ENCODE measurements around the gene MAJIN.
"Not testable (repeated sequence)": the region's sequence is repeated elsewhere in the genome, so short reads cannot be mapped to it uniquely, and the experiment has no call there.

Gene MAJIN

GRCh38 chr11:64990222-64990923 lies 18.5 kb upstream of the MAJIN start:
- no peak for DNase-seq

DNA sequence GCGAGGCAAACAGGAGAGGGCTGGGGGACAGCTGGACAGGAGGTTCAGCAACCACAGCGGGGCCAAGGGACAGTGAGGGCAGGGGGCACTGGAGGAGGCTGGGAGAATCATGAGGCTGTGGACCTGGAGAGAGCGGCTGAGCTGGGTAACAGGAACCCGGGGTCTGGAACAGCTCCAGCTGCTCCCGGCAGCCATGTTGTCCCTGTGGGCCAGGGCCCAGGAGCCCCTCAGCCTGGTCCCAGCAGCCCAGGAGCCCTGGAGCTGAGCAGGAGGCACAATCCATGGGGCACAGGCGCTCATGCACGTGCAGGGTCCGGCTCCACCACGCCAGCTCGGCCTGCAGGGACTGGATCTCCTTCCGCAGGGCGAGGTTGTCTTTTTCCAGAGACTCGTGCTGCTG lies 17.5 kb upstream of the MAJIN start:
- no peak for DNase-seq

DNA sequence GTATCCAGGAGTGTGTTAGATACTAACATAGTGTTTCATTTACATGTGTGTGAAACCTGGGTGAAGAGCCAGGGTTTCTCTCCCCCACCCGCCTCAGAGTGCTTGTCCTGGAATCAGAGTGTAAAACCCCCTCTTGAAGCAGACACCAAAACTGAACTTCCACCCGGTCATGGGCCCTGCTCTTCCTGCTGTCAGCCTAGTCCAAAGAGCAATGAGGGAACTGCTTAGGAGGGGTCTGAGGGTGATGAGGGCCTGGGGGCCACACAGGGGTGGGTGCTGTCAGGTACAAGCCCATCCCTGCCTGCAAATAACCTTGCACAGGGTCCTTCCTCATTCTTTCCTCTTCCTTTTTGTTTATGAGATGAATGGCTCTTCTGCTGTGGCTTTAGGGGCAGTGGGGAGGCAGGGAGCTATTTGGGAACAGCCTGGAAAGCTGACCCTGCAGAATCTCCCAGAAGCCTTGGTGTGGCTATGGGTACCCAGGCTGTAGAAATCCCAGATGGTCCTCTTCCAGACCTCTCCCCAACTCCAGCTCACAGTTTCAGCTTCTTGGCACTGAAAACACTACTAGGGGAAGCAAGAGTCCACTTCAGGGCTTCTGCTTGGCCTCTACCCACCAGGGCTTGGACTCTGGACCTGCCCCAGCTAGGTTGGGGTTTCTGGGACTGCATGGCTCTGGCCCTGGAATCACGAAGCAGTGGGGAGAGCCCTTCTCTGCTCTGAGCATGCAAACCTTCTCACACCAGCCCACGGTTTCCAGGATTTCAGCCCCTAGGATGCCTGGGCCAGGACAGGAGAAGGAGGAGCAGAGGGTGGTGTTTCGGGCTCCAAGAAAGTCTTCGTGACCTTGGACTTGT lies 16.3 kb upstream of the MAJIN start:
- no peak for DNase-seq

GRCh38 chr11:64983339-64983738 lies 11.4 kb upstream of the MAJIN start:
- not testable (repeated sequence) for DNase-seq

DNA sequence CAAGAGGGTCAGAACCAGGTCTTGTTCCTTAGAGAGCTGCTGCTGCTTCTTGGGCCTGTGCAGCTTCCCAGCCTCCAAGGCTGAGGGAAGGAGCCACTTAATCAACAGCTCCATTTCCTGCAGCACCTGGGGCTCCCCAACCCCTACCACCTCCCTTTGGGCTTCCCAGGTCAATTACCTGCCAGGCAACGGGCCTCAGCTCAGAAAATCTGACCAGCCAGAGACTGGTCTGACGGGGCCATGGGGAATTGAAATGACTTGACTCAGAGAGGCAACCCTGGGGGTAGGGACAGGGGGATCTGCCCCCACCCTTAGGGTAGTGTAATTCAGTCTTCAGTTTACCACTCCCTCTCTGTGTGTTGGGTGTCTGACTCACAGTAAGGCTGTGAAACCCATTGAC lies 4.7 kb upstream of the MAJIN start:
- no peak for DNase-seq

GRCh38 chr11:64974124-64974523 lies 2.2 kb upstream of the MAJIN start:
- DNase-seq: no peak

- DNase-seq: no peak
Measured at GRCh38 chr11:64970731-64971151, 1.2 kb downstream of the MAJIN start.

DNA sequence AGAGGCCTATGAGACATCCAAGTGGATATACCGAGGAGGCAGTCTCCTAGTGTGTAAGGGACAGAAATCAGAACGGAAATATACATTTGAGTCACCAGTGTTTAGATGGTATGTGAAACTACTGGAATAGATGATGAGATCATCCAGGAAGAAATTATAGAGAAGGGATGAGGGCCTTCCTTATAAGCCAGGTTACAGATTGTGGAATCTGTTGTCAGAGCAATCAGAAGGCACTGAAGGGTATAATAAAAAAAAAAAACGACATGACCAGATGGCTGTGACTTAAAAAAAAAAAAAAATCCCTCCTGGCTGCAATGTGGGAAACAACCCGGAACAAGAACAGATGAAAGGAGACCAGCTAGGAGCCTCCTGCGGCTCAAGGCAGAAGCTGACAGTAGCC lies 2.7 kb downstream of the MAJIN start:
- DNase-seq: no peak

GRCh38 chr11:64967375-64967774 lies 4.5 kb downstream of the MAJIN start:
- no peak for DNase-seq

DNA sequence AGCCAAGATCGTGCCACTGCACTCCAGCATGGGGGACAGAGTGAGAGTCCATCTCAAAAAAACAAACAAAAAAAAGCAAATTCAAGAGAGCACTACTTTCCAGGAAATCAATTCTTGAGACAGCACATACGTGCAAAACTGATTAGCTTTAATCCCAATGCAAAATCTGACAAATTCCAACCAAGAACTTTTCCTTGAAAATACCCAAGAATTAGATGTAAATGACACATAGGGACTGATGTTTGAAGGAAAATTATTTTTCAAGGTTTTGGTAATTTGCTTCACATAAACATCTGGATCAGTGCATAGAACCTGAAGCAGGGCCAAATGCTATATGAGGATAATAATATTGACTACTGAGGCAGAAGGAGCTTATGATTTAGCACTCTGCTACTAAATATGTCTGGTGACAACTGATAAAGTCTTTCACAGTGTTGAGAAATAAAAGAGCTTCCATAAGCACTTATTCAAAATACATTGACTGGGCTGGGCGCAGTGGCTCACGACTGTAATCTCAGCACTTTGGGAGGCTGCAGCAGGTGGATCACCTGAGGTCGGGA lies 8.8 kb downstream of the MAJIN start:
- no peak for DNase-seq

DNA sequence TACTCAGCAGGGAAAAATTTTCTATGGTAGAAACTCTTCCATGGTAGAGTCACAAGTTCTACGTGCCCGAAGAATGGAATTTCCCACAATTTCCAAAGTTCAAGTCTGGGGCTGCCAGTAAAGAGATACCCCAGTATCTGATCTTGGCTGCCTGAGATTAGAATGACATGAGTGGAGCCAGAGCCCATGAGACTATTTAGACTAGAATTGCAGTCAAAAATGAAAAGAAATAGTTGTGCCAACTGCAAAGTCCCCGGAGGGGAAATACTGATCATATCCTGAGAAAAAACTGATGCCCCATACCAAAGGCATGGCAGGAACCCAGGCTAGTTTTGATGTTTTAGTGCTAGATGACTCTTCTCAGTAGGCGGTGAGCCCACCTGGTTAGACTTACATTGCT lies 11.2 kb downstream of the MAJIN start:
- DNase-seq: no peak

DNA sequence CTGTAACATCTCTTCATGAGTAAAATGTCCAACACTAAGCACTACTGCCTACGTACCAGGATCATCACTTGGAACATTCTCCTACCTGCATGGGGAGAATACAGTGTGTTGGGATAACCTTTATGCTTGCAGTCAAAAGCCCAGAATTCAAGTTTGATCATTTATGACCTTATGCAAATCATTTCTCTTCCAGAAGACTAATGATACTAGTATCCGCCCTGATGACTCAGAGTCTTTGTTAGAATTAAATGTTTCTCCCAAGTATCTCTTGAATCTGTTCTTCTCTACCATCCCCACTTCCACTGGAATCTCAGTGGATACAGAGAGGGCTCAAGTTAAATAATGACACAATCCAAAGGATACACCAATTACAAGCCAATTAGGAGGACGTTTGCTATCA lies 12.4 kb downstream of the MAJIN start:
- no peak for DNase-seq

DNA sequence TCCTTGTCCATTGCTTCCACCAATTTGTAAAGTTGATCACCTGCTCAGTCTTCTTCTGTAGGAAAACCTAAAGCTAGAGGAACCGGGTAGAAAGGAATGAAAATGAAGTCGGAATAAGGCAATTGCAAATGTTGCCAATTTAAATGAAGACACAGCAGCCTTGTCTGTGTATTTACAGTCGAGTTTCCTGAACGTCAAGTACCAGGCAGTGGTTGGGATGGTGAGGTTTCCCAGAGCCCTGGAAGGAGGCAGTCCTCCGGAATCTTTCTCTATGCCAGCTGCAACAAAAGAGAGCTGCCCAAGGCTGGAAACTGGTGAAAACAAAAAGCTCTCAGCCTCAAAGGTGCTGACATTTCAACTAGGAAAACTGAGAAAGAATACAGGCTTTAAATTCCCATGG lies 17.7 kb downstream of the MAJIN start:
- DNase-seq: no peak

- no peak for DNase-seq
Measured at GRCh38 chr11:64951529-64951928, 20.4 kb downstream of the MAJIN start.

- DNase-seq: no peak
Measured at GRCh38 chr11:64947208-64947814, 24.6 kb downstream of the MAJIN start.

GRCh38 chr11:64936539-64936938 lies 35.4 kb downstream of the MAJIN start:
- no peak for DNase-seq

DNA sequence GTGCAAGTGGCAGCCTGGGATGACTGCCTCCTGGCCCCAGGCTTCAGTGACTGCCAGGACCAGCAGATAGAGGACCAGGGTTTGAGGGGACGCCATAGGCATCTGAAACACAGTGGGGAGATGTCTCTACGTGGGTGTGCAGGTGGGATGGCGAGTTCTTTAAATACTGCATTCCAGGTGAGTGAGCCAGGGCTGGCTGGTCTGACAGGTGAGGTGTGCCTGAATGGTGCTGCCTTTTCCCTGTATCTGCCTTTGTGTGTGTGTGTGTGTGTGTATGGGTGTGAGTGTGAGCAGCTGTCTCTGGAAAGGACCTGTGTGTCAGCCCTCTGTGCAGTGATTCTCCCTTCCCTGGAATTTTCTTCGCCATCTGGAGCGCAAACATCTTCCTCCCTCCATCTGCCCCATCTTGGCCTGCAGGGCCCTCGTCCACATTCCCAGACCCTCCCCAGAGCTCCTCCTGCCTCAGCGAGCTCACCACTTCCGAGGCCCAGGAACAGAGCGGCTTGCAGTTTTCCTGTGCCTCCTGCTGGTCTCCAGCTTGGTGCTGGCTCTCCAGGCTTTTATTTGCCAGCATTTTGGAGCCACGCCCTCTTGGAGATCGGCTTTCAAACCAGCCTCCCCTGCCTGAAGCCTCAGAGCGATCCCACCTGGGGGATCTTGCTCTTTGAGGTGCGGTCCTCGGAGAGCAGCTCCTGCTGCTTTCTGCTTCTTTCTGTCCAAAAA lies 36.4 kb downstream of the MAJIN start, which contains the start of gene GPHA2:
GPHA2 (minus strand) TSS at position 535 of the 723 bp plus-strand sequence; CDS start at position 102, 433 bp downstream.
- no peak for DNase-seq

DNA sequence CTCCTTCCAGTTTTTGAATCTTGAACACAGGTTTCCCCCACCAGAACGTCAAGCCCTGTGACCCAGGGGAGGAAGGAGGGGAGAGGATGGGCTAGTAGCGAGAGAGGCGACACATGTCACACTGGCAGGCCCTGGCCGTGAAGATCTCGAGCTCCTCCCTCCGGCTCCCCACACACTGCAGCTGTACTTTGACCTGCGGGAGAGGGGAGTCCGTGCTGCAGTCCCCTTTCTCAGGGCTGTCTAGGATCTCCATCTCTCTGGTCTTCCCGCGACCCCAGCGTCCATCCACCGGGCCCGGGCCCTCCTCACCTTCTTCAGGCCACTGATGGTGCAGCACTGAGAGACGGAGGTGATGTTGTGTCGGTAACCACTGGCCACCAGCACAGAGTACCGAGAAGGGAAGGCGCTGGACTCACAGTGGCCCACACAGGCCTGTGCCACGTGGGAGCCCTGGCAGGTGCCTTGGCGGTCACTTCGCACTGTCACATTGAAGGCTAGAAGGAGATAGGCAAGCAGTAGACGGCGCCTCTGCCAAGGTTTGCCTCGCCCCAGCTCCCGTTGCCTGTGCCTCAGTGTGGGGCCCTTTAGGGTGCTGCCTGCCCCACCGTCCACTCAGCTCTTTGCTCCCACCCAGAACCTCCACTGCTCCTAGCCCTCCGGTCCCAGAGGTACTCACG lies 37.1 kb downstream of the MAJIN start:
- DNase-seq: no peak

DNA sequence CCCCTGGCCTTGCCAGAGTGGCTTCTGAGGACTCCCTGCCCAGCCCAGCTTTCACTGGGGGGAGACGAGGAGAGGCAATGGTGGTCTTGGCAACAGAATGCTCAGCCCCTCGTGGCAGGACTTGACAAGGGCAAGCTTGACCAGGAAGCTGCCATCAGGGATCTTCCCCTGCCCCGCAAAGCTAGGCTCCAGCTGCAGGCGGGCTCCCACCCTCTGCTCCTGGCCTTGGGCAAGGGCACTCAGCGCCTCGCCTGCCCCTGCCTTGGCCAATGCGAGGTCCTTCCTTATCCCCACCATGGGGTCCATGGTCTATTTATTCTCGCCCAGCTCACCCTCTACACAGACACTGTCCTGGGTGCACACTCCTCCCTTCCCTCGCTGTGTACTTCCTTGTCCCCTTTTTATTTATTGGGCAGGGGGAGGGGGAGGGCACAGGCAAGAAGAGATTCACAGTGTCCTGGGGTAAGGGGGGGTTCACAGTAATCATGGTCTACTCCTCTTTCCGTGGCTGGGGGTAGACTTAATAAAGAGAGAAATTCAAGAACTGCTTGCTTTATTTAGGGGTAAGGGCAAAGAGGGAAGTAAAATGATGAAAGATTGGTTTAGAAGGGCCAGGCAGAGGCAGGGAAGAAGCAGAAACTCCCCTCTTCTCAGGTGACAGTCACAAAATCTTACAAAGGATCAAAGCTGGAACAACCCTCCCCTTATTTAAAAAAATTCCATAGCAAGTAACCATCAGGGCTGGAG lies 37.8 kb downstream of the MAJIN start:
- no peak for DNase-seq

DNA sequence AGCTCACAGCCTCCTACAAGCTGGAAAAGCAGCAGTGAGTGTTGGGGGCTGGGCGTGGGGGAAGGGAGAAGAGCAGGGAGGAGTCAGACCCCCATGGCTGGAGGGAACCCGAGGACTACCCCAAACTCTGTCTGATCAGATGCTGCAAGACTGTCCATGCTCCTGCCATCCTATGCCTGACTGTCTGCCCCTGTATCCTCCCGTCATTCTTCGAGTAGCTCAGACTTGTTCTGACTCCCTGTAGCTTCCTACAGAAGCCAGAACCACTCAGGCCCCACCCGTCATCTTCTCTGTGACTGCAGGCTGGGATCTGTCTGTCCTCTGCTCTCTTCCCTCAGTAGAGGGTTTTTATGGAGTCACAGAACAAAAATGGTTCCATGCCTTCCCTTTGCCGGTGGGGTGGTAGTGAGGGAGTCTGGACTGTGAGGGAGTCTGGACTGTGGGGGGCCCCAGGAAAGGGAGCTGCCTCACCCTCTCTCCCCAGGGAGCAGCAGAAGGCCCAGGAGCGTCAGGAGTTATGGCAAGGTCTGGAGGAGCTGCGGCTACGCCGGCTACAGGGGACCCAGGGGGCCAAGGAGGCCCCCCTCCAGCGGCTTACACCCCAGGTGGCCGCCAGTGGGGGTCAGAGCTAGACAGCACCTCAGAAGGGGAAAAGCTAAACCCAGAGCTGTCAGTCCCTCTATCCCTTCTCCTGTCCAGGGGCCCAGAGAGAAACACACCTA lies 38.5 kb downstream of the MAJIN start:
- DNase-seq: no peak

GRCh38 chr11:64932324-64932723 lies 39.6 kb downstream of the MAJIN start:
- DNase-seq: no peak

All from T1000 (cell line).